WERI-Rb-1 (cell line): ENCODE results near the gene RNF181.
"Not testable (repeated sequence)": the region's sequence is repeated elsewhere in the genome, so short reads cannot be mapped to it uniquely, and the experiment has no call there.

Experiments used
- DNase-seq: peaks from one replicate; pipeline ENCODE4 v3.0.0-alpha.2; 2020
- H3K27ac ChIP-seq: fragments of 250-450 bp; sonication (Bioruptor Pico); 2 replicates; pipeline ENCODE4 v1.5.1; 2020; ENCODE audit warnings: mild to moderate bottlenecking, moderate library complexity
- H3K27me3 ChIP-seq: fragments of 250-450 bp; sonication (Bioruptor Pico); 2 replicates; pipeline ENCODE4 v1.5.1; 2021; ENCODE audit warnings: mild to moderate bottlenecking, low read depth, moderate library complexity; ENCODE audit not compliant: insufficient read depth, severe bottlenecking
- H3K36me3 ChIP-seq: fragments of 250-450 bp; sonication (Bioruptor Pico); 2 replicates; pipeline ENCODE4 v1.5.1; 2020; ENCODE audit warnings: mild to moderate bottlenecking, moderate library complexity
- H3K4me3 ChIP-seq: 2 replicates; pipeline ENCODE4 v1.5.1; 2011; ENCODE audit warnings: low read depth, mild to moderate bottlenecking, control low read depth, low read length
- H3K9me3 ChIP-seq: fragments of 250-450 bp; sonication (Bioruptor Pico); 2 replicates; pipeline ENCODE4 v1.5.1; 2021; ENCODE audit warnings: mild to moderate bottlenecking, moderate library complexity; ENCODE audit not compliant: severe bottlenecking
- TF ChIP-seq, protein P1 (sequence below): IDR thresholded peaks from 2 replicates; pipeline ENCODE4 v1.5.1; 2011; ENCODE audit warnings: low read depth, mild to moderate bottlenecking, control low read depth, inconsistent platforms, low read length

RNF181 gene

DNA sequence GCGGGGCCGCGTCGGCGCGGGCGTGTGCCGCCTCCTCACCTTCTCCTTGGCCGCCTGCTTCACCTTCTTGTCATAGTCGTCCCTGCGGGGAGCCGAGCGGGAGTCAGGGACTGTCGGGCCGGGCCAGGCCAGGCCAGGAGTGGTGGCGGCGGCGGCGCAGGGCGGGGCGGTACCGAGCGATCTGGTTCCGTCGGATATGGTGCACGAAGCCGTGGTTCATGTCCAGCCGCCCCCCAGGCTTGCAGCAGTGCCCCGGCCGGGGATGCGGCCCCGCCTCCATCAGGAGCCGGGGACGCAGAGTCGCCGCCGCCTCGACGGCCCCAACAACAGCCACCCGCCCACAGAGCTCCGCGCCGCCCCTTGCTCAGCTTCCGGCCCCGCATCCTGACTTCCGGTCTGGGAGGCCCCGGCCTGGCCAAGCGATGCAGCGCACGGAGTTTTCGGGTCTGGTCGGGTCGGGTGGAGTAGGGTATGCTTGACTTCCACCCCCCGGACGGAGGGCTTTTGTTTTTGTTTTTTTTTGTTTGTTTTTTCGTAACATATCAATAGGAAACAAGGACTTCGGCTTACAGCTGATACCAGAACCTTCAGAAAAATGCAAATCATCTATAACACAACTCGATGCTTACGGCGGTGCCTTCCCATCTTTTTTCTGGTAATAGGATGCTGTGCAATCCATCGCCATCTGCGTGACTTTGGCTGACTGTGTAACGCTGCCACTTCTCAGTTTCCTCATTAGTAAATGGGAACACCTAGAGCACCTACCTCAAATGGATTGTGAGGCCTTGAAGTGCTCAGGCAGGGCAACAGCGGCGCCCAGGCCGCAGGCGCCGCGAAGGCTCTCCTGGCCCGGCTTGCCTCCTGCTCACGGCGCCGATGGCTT, 16.4 kb downstream of the RNF181 start, which contains the start of gene C2orf68:
Gene C2orf68 (minus strand): TSS at position 362 of the 883 bp plus-strand sequence. CDS start 82 bp downstream, at position 280.
- TF ChIP-seq, protein P1, sequence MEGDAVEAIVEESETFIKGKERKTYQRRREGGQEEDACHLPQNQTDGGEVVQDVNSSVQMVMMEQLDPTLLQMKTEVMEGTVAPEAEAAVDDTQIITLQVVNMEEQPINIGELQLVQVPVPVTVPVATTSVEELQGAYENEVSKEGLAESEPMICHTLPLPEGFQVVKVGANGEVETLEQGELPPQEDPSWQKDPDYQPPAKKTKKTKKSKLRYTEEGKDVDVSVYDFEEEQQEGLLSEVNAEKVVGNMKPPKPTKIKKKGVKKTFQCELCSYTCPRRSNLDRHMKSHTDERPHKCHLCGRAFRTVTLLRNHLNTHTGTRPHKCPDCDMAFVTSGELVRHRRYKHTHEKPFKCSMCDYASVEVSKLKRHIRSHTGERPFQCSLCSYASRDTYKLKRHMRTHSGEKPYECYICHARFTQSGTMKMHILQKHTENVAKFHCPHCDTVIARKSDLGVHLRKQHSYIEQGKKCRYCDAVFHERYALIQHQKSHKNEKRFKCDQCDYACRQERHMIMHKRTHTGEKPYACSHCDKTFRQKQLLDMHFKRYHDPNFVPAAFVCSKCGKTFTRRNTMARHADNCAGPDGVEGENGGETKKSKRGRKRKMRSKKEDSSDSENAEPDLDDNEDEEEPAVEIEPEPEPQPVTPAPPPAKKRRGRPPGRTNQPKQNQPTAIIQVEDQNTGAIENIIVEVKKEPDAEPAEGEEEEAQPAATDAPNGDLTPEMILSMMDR, result no peak

DNA sequence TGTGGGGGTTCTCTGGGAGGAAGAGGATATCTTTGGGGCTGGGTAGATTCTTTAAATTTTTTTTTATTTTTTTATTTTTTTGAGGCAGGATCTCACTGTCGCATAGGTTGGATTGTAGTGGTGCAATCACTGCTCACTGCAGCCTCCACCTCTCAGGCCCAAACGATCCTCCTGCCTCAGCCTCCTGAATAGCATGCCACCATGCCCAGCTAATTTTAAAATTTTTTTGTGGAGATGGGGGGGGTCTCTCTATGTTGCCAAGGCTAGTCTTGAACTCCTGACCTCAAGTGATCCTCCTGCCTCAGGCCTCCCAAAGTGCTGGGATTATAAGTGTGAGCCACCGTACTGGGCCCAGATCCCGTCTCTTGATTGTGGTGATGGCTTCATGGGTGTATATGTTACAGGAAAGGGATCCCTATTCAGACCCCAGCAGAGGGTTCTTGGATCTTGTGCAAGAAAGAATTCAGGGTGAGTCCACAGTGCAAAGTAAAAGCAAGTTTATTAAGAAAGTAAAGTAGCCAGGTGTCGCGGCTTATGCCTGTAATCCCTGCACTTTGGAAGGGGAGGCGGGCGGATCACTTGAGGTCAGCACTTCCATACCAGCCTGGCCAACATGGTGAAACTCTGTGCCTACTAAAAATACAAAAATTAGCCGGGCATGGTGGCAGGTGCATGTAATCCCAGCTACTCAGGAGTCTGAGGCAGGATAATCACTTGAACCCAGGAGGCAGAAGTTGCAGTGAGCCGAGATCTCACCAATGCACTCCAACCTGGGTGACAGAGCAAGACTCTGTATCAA, 18.4 kb downstream of the RNF181 start:
- no peak overlapping the region; the same call in 1 of the 2 replicates for H3K27ac ChIP-seq

More for the DNA sequence above, 16.4 kb downstream of the RNF181 start, which contains the start of gene C2orf68:
- no peaks in the 10 kb centered on the region for H3K27me3 ChIP-seq
- no peaks in the 10 kb centered on the region for H3K9me3 ChIP-seq
- peaks cover 28% of the 10 kb centered on the region for H3K36me3 ChIP-seq
- H3K4me3 ChIP-seq, result peak within 1 kb of the TSS; percentile 64
- H3K27ac ChIP-seq, result peak within 1 kb of the TSS; percentile 80
- DNase-seq, result peak; percentile 92

DNA sequence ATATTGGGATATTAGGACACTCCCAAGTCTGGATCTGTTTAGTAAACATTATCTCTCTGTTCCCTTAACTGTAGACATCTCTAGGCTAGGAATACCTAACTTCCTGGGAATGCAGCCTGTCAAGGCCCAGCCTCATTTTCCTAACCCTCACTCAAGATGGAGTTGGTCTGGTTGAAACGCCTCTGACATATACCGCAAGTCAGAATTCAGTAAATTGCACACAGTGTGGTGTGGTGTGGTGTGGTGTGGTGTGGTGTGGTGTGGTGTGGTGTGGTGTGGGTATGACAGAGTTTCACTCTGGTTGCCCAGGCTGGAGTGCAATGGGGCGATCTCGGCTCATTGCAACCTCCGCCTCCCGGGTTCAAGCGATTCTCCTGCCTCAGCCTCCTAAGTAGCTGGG, 19.2 kb downstream of the RNF181 start:
- not testable (repeated sequence) for H3K27ac ChIP-seq

More for the DNA sequence above, 18.4 kb downstream of the RNF181 start:
- Histone ChIP-seq H3K4me3 (no peak overlapping the region), H3K9me3 (no peaks in the 10 kb centered on the region), H3K36me3 (peaks cover 27% of the 10 kb centered on the region), H3K27me3 (no peaks in the 10 kb centered on the region)
- TF ChIP-seq, protein P1, result no peak
- peak; percentile 79 for DNase-seq

DNA sequence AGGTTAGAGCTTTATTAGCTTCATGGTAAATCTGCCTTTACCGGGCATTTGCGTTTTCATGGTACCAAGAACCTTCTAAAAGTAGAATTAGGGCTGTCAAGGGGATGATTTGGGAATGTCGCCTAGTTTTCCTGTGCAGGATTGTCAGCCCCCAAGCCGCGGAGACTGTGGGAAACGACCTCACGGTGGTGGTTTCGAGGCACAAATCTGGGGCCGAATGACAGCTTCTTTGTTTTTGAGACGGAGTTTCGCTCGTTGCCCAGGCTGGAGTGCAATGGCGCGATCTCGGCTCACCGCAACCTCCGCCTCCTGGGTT, 19.8 kb downstream of the RNF181 start:
- no peaks in the 10 kb centered on the region for H3K27me3 ChIP-seq
- DNase-seq, result no peak
- H3K36me3 ChIP-seq, result peaks cover 29% of the 10 kb centered on the region
- no peaks in the 10 kb centered on the region for H3K9me3 ChIP-seq
- TF ChIP-seq, protein P1, result no peak
- H3K4me3 ChIP-seq, result no peak overlapping the region
- peak overlapping the region; percentile 96 for H3K27ac ChIP-seq

More for the DNA sequence above, 19.2 kb downstream of the RNF181 start:
- H3K36me3 ChIP-seq, result peaks cover 28% of the 10 kb centered on the region
- H3K4me3 ChIP-seq, H3K9me3 ChIP-seq, H3K27me3 ChIP-seq, DNase-seq: not testable (repeated sequence)

DNA sequence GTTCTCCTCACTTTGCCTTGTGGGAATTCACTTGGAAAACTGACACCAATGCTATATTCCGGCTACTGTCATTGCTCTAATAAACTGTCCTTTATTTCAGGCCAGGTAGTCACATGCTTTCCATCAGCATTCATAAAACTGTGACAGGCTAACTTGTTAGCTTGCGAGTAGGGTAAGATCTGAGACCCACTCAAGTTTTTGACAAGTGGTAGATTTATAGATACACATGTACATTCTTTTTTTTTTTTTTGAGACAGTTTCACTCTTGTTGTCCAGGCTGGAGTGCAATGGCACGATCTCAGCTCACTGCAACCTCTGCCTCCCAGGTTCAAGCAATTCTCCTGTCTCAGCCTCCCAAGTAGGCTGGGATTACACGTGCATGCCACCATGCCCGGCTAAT, 22.2 kb downstream of the RNF181 start:
- DNase-seq, H3K27me3 ChIP-seq, H3K4me3 ChIP-seq, H3K9me3 ChIP-seq, H3K27ac ChIP-seq: not testable (repeated sequence)
- H3K36me3 ChIP-seq, result peaks cover 51% of the 10 kb centered on the region

DNA sequence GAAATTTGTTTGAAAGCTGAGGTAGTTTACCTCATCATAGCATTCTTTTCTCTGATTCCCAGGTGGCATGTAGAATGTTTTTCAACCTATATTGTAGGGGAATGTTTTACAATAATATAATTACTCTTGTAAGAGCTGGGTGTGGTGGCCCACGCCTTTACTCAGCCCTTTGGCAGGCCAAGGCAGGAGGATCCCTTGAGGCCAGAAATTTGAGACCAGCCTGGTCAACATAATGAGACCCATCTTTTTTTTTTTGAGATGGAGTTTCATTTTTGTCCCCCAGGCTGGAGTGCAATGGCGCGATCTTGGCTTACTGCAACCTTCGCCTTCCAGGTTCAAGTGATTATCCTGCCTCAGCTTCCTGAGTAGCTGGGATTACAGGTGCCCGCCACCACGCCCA, 24.1 kb downstream of the RNF181 start:
- TF ChIP-seq, protein P1, result no peak
- no peak overlapping the region for H3K27ac ChIP-seq
- no peaks in the 10 kb centered on the region for H3K27me3 ChIP-seq
- no peak for DNase-seq
- no peaks in the 10 kb centered on the region for H3K9me3 ChIP-seq
- peaks cover 67% of the 10 kb centered on the region for H3K36me3 ChIP-seq
- no peak overlapping the region for H3K4me3 ChIP-seq
